ENCODE results near the gene GRAMD1A.

The GRAMD1A gene

DNA sequence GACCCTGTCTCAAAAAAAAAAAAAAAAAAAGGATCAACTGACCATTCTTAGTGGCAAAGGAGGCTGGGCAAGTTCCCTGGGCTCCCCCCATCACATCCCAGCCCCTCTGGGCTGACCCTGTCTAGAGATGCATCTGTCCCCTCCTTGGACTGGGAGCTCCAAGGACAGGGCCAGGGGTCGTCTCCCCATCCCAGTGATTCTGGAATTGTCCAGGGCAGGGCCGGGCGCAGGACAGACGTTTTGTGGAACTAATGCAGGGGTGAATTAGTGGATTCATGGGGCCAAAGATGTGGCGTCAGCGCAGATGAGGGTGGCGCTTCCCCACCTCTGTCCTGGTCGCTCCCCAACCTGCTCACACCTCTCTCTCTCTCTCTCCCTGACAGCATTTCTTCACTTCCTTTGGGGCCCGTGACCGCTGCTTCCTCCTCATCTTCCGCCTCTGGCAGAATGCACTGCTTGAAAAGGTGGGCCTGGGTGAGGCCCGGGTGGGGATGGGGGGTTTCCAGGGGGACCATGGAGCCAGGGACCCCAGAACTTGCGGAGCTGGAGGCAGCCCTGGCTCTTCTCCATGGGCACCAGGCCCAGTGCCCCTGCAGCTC, 11.1 kb downstream of the GRAMD1A start:
- no peak overlapping the region for H3K18ac ChIP-seq (ENCODE audit: low read length)
- no peak overlapping the region for H2AK5ac ChIP-seq (ENCODE audit: low read depth, low read length)
- peaks cover 0 to 2% of the 10 kb centered on the region in 2 donors for H3K9me3 ChIP-seq (replicated peaks in 1 of 2; ENCODE audit: control insufficient read depth in 2 of 2, insufficient read depth in 1 of 2, low read depth in 1 of 2, low read length in 2 of 2)
- H3K9ac ChIP-seq (ENCODE audit: low read depth, low read length, poor library complexity), result no peak overlapping the region
- DNase-seq (ENCODE audit: low spot score), result no peak
- H3K4me2 ChIP-seq (ENCODE audit: insufficient read depth, low read length, poor library complexity, severe bottlenecking), result no peak overlapping the region
- H2BK5ac ChIP-seq (ENCODE audit: low read length), result no peak overlapping the region
- H3K36me3 ChIP-seq (replicated peaks in 1 of 2; ENCODE audit: control insufficient read depth in 2 of 2, insufficient read depth in 2 of 2, low read length in 2 of 2), result peaks cover 58 to 85% of the 10 kb centered on the region in 2 donors
- no peak overlapping the region for H3K4me3 ChIP-seq (ENCODE audit: low read length in 2 of 2)
- no peak overlapping the region for H3K27ac ChIP-seq (replicated peaks; ENCODE audit: low read length)
- H4K8ac ChIP-seq (ENCODE audit: low read depth, low read length), result no peak overlapping the region
- H3K27me3 ChIP-seq (ENCODE audit: control insufficient read depth in 3 of 3, insufficient read depth in 3 of 3, low read depth in 1 of 3, low read length in 3 of 3), result no peaks in the 10 kb centered on the region
- no peak overlapping the region for H3K23ac ChIP-seq (ENCODE audit: low read depth, low read length, poor library complexity)
- no peak overlapping the region for H3K14ac ChIP-seq (ENCODE audit: low read length)
- H4K91ac ChIP-seq (ENCODE audit: low read depth, low read length, poor library complexity), result no peak overlapping the region
- H2BK120ac ChIP-seq (ENCODE audit: low read depth, low read length), result no peak overlapping the region
- H3K4me1 ChIP-seq (ENCODE audit: control insufficient read depth in 2 of 2, insufficient read depth in 1 of 2, low read depth in 1 of 2, low read length in 2 of 2), result no peaks in the 10 kb centered on the region
- peaks cover 13% of the 10 kb centered on the region for H3K79me1 ChIP-seq (ENCODE audit: low read depth, low read length)
- H2AFZ ChIP-seq (ENCODE audit: low read length), result no peak overlapping the region
- H2BK12ac ChIP-seq (ENCODE audit: low read length), result no peak overlapping the region
- H2BK15ac ChIP-seq (ENCODE audit: low read length), result no peak overlapping the region
- WGBS, 2 donors (ENCODE audit: extremely low coverage in 2 of 2, insufficient read length in 2 of 2, insufficient replicate concordance in 1 of 2), result no CpG with 5 or more reads among the region's 13 CpGs
- no peak overlapping the region for H3K4ac ChIP-seq (ENCODE audit: low read length)

DNA sequence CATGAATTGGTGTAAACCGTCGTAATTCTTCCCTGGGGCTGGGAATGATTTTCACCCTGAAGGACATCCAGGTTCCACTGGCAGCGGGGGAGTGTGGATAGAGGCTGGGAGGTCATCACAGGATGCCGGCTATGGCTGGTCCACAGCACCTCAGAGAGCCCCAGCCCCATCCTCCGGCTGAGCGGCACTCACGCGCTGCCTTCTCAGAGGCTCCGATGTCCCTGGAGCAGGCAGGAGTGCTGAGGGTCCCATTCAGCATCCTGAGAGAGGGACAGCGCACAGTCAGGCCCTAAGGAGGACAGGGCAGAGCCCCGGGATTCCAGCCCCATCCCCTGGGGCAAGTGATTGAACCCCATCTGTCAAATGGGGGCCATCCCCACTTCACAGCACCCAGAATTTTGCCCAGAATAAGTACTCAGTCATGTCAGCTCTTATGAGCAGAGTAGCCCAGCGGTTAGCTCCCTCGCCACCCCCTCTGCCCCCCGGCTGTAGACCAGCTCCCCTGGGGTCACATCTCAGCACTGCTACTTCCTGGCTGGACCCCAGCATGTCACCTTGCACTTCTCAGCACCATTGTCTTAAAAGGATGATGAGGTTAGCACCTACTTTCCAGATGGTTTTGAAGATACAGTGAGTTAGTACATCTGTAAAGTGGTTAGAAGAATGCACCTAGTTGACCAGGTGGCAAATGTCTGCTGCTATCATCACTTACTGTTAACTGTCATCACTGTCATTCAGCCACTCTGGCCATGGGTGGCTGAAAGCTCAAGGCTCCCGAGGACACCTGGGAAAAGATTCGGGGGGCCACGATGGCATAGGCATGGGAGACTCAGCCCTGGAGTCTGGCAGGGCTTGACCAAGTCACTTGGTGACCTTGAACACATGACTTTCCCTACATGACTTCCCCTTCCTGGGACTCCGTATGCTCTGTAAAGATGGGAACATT, 11.9 kb downstream of the GRAMD1A start:
- Histone ChIP-seq H4K91ac (ENCODE audit: low read depth, low read length, poor library complexity) (no peak overlapping the region), H3K36me3 (replicated peaks in 1 of 2; ENCODE audit: control insufficient read depth in 2 of 2, insufficient read depth in 2 of 2, low read length in 2 of 2) (peaks cover 51 to 83% of the 10 kb centered on the region in 2 donors)

DNA sequence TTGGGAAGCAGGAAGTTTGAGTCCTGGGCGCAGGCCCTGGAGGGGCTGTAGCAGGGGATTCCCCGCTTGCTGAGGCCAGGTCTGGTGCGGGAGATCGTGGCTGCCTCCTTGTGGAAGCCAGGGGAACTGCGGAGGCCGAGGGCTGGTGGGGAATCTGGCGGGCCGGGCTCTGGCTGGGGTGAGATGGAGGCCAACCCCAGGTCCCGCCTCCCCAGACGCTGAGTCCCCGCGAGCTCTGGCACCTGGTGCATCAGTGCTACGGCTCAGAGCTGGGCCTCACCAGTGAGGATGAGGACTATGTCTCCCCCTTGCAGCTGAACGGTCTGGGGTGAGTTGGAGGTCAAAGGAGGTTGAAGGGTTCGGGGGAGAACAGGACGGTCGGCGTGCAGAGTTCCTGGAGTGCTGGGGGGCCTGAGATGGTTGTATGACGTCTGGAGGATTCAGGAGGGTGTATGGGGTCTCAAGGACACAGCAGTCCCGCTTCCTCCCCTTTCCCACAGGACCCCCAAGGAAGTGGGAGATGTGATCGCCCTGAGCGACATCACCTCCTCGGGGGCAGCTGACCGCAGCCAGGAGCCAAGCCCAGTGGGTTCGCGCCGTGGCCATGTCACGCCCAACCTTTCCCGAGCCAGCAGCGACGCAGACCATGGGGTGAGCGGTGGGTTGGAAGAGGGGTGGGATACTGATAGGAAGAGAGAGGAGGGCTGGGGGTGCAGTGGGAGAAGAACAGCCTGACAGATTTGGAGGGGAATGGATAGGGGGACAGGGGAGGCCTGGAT, 13.1 kb downstream of the GRAMD1A start:
- WGBS, 2 donors (ENCODE audit: extremely low coverage in 2 of 2, insufficient read length in 2 of 2, insufficient replicate concordance in 1 of 2), result no CpG with 5 or more reads among the region's 32 CpGs
- no peak overlapping the region for H2AFZ ChIP-seq (ENCODE audit: low read length)
- no peak overlapping the region for H3K14ac ChIP-seq (ENCODE audit: low read length)
- H4K8ac ChIP-seq (ENCODE audit: low read depth, low read length), result no peak overlapping the region
- H2BK12ac ChIP-seq (ENCODE audit: low read length), result no peak overlapping the region
- no peak overlapping the region for H2AK5ac ChIP-seq (ENCODE audit: low read depth, low read length)
- H3K23ac ChIP-seq (ENCODE audit: low read depth, low read length, poor library complexity), result peak overlapping the region; percentile 20
- no peak overlapping the region for H3K4me2 ChIP-seq (ENCODE audit: insufficient read depth, low read length, poor library complexity, severe bottlenecking)
- H3K18ac ChIP-seq (ENCODE audit: low read length), result no peak overlapping the region
- H3K79me1 ChIP-seq (ENCODE audit: low read depth, low read length), result peaks cover 6% of the 10 kb centered on the region
- no peaks in the 10 kb centered on the region for H3K4me1 ChIP-seq (ENCODE audit: control insufficient read depth in 2 of 2, insufficient read depth in 1 of 2, low read depth in 1 of 2, low read length in 2 of 2)
- no peak overlapping the region for H3K4ac ChIP-seq (ENCODE audit: low read length)
- H3K9me3 ChIP-seq (replicated peaks in 1 of 2; ENCODE audit: control insufficient read depth in 2 of 2, insufficient read depth in 1 of 2, low read depth in 1 of 2, low read length in 2 of 2), result peaks cover 0 to 2% of the 10 kb centered on the region in 2 donors
- no peak overlapping the region for H2BK5ac ChIP-seq (ENCODE audit: low read length)
- H3K36me3 ChIP-seq (replicated peaks in 1 of 2; ENCODE audit: control insufficient read depth in 2 of 2, insufficient read depth in 2 of 2, low read length in 2 of 2), result peaks cover 57 to 94% of the 10 kb centered on the region in 2 donors
- no peak overlapping the region for H2BK15ac ChIP-seq (ENCODE audit: low read length)
- H3K27me3 ChIP-seq (ENCODE audit: control insufficient read depth in 3 of 3, insufficient read depth in 3 of 3, low read depth in 1 of 3, low read length in 3 of 3), result no peaks in the 10 kb centered on the region
- no peak overlapping the region for H3K27ac ChIP-seq (replicated peaks; ENCODE audit: low read length)
- H3K9ac ChIP-seq (ENCODE audit: low read depth, low read length, poor library complexity), result no peak overlapping the region
- no peak overlapping the region for H3K4me3 ChIP-seq (ENCODE audit: low read length in 2 of 2)
- DNase-seq (ENCODE audit: low spot score), result no peak
- no peak overlapping the region for H2BK120ac ChIP-seq (ENCODE audit: low read depth, low read length)
- no peak overlapping the region for H4K91ac ChIP-seq (ENCODE audit: low read depth, low read length, poor library complexity)

More for the DNA sequence above, 11.9 kb downstream of the GRAMD1A start:
- Histone ChIP-seq H3K18ac (ENCODE audit: low read length) (no peak overlapping the region), H2BK12ac (ENCODE audit: low read length) (no peak overlapping the region), H3K9ac (ENCODE audit: low read depth, low read length, poor library complexity) (no peak overlapping the region), H2AFZ (ENCODE audit: low read length) (no peak overlapping the region), H2AK5ac (ENCODE audit: low read depth, low read length) (no peak overlapping the region), H2BK5ac (ENCODE audit: low read length) (no peak overlapping the region), H3K9me3 (replicated peaks in 1 of 2; ENCODE audit: control insufficient read depth in 2 of 2, insufficient read depth in 1 of 2, low read depth in 1 of 2, low read length in 2 of 2) (peaks cover 0 to 2% of the 10 kb centered on the region in 2 donors), H3K4me1 (ENCODE audit: control insufficient read depth in 2 of 2, insufficient read depth in 1 of 2, low read depth in 1 of 2, low read length in 2 of 2) (no peaks in the 10 kb centered on the region), H3K4me3 (ENCODE audit: low read length in 2 of 2) (no peak overlapping the region), H3K14ac (ENCODE audit: low read length) (no peak overlapping the region), H3K27ac (replicated peaks; ENCODE audit: low read length) (no peak overlapping the region), H4K8ac (ENCODE audit: low read depth, low read length) (no peak overlapping the region), H2BK120ac (ENCODE audit: low read depth, low read length) (no peak overlapping the region), H3K23ac (ENCODE audit: low read depth, low read length, poor library complexity) (no peak overlapping the region), H3K79me1 (ENCODE audit: low read depth, low read length) (peaks cover 7% of the 10 kb centered on the region), H3K27me3 (ENCODE audit: control insufficient read depth in 3 of 3, insufficient read depth in 3 of 3, low read depth in 1 of 3, low read length in 3 of 3) (no peaks in the 10 kb centered on the region), H3K4me2 (ENCODE audit: insufficient read depth, low read length, poor library complexity, severe bottlenecking) (no peak overlapping the region), H3K4ac (ENCODE audit: low read length) (no peak overlapping the region), H2BK15ac (ENCODE audit: low read length) (no peak overlapping the region)
- DNase-seq (ENCODE audit: low spot score), result no peak
- WGBS, 2 donors (ENCODE audit: extremely low coverage in 2 of 2, insufficient read length in 2 of 2, insufficient replicate concordance in 1 of 2), result no CpG with 5 or more reads among the region's 18 CpGs

All from neuronal stem cell (in vitro differentiated cells).